Tongue (tissue), 2 donors: ENCODE measurements around the gene EOMES. TPM values are rescaled to one million over a fixed set of nuclear protein-coding genes. Genes with fewer than 3 reads are reported as not detected.
A peak's percentile ranks its signal among the peaks of the same experiment; 100 is the strongest.

ENCODE experiments used
- DNase-seq: peaks from one replicate; pipeline ENCODE4 v3.0.0-alpha.2; 2015
- total RNA-seq: library from RNA; depleted of rRNA; stranded (reverse); fragments of >200 nt; gene quantifications from one replicate; pipeline ENCODE4 v1.2.3, GENCODE V29; 2014

The EOMES gene
- total RNA-seq, 1 donor from 2014 or later: 0.31 TPM

DNA sequence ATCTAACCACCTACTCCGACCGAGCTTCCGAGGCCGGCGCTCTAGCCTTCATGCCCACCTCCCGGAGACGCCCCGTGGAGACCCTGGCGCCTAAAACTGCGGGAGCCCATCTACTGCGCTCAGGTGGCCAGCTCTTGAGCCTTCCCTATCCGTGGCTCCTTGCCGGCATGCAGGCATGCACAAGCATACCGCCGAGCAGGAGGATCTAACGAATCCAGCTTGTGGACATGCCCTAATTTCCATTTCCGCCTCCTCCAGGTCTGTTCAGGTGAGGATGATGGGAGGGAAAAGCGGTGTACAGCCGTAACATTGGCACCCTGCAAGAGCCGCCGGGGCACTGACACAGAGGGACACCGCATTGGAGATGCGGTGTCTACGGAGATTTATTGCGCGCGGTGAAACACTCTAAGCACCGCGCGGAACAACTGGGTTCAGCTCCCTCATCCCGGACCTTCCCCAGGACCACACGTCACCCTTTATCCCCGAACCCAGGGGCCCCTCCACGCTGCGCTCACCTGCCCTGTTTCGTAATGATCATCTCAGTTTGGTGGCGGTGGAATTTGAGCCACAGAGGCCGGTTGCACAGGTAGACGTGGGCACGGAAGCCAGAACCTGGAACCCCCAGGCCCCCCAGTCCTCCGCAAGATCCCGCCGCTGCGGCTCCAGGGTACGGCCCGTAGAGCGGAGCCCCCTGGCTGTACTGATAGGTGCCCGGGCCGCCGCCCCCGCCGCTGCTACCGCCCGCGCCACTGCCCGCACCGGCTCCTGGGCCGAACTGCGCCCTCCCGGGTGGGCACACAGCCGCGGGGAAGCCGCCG is 1.0 kb downstream of the EOMES start:
- DNase-seq: no peak

DNA sequence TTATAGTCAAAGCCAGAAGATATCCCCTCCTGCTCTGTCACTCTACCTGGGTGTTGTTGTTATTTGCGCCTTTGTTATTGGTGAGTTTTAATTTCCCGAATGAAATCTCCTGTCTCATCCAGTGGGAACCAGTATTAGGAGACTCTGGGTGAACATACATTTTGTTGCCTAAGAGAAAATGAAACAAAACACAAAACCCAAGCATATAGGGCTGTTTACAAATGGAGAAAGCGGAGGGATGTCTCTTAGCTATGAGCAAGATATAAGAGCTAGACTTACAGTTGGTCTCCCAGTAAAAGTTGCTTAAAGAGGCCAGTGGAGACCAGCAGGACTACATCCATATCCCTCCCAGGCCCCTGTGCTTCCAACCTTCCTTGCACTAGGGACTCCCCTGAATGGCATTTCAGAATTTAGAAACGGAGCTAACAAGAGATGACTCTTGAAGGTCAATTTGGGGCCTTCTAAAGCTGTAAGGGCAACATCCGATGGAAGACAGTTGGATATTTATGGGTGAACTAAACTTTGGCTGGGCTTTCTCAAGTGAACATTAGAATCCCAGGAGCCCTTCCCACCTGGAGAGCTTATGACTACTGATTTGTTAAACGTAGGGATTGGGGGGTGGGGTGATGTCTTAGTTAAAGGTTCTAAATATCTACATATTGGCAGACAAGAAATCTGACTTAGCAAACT is 2.7 kb downstream of the EOMES start:
- no peak for DNase-seq

DNA sequence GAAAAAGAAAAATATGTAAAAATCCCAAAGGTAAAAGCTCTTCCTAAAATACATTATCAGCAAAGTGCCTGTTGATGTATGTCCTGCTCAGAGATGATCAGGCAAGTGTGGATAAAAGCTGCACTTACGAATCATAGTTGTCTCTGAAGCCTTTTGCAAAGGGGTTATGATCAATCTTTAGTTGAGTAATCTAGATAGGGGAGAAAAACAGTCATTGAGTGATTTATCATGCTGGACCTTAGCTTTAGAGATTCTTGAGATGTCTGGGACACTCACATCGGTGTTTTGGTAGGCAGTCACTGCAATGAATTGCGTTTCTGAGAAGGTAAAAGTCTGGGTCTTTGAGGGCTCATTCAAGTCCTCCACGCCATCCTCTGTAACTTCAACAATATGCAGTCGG is 3.7 kb downstream of the EOMES start:
- DNase-seq: no peak

DNA sequence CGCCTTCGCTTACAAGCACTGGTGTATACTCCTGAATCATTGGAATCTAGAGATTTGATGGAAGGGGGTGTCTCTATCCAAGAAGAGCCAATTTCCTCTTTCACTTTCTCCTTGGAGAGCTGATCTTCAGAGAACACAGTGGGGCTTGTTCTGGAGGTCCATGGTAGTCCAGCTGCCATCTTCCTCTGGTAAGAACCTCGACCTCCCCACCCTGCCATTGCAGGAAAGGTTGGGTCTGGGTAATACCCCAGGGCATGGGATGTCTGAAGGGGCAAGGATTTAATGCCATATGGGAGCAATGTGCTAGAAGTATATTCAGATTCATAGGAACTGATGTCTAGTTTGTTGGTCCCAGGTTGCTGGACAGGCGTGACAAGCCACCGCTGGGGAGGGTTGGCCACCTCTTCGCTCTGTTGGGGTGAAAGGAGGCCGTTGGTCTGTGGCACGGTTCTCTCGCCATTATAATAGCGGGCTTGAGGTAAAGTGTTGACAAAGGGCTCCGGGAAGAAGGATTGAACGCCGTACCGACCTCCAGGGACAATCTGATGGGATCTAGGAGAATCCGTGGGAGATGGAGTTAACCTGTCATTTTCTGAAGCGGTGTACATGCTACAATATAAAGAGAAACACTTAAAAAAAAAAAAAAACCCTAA is 4.8 kb downstream of the EOMES start:
- DNase-seq: no peak

DNA sequence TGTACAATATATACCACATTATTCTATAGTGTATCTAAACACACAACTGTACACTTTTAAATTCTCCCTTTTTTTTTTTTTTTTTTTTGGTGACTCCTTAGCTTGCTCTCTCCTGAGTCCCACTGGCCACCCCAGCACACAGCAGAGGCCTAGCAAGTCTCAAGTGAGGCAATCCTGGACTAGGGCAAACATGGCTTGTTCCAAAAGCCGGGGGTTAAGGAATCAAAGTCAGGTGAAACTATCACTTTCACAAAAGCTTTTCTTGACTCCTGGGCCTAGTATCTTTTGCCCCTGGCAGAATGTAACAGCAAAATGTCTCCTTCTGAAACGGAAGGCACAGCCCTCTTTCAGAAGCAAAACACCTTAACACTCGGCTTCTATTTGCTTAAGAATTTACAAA is 5.8 kb downstream of the EOMES start:
- DNase-seq: no peak

DNA sequence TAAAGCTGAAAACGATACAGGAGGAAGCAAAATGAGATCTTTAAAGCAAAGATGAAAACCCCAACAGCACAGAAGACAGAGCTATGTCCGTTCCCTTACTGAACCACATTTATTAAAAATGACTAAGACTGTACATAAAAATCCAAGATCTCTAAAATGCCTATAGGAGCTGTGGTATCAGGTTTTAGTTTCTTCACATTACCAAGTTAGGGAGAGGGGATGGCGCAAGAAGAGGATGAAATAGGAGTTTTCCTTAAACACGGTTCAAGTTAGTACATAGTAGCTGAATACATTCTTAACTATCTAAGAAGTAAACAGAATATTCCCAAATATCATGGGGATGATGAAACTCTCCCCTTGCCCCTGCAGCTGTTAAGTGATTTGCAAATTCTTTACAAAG is 6.3 kb downstream of the EOMES start:
- no peak for DNase-seq

DNA sequence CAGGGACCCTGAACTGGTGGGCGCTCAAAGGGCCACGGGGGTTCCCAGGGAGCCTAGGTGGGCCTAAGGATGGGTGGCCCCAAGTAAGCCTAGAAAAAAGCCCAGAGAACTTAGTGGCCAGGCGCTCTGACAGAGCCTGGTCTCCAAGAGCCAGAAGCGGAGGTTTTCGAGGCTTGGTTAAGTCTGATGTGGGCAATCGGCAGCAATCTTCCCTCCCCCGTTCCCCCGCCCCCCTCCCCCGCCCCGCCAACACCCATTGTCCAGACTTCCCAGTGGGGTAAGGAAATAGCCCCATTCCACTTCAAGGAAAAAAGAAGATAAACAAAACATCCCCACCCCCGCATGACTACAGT is 6.7 kb downstream of the EOMES start:
- DNase-seq: no peak

DNA sequence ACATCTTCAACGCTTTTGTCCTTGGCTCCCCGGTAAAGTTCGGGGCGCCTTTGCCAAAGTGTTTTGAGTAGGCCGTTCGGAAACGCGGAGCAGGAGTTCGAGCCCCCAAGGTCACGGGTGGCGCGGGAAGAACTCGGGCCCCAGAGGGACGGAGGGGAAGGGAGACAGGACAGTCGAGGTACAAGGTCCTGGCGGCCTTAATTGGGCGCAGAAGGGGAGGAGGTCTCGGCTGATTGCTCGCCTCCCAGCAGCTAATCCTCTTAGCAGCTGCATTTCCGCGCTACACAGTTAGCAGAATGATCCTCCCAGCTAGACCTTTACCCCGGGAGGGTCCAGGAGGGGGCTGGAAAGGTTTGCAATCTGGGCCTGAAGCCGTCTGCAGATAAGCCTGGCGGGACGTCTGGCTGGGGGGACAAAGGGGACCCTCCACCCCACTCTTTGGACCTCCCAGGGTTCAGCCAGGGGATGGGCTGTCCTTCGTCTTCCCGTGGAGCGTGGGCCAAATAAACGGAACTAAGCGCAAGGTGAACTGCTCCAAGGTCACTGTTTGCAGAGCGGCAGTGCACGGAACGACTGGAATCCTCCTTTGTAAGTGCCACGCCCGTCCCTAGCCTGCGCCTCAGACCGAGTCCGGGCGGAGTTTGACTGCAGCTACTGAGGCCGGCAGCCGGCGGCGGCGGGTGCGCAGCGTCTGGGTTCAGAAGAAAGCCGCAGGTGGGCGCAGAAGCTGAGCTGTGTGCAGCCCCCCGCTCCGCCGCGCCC is 7.2 kb downstream of the EOMES start:
- no peak for DNase-seq

DNA sequence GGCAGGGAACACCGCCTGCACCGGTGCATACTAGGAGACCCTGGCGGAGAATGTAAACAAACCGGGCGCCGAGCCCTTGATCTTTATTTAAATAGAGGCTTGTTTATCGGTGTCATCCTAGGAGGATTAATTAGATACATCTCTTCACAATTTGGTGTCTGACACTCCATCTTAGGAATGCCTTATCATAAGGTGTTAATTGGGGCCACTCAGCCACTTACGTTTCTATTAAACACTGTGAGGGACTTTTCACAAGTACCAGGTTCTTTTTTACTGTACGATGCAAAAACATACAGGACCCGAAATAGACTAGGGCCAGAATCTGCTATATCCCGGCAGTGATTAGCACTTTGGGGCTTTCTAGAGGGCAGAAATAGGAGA is 8.0 kb downstream of the EOMES start:
- no peak for DNase-seq

DNA sequence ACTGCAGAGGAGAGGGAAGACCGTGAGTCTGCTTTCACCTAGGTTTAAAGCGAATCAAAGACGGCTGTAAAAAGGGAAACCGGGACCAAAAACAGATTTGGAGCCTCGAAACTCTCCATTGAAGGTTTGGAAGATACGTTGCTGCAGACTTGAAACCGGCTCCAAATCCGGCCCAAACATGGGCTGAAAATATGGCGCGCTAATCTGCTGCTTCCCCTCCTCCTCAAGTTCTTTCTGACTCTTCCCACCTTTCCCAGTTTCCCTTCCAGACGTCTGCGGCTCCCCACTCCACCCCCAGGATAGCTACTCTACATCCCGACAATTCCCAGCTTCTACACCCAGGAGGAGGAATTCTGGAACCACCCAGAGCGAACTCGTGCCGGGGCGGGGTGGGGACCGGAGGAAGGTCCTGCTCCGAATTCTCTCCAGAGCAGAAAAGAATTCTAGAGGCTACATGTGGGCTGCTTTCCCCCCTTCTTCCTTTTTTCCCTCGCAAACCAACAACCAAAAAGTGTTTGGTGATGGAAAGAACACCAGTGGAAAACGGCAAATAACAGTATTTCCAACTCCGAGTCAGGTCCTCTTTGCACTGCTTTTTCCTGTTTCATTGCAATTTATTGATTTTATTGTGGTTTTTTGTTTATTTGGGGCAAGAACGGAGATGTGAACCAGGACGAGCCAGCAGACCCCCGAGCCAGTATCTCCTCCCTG is 8.5 kb downstream of the EOMES start:
- DNase-seq: no peak

DNA sequence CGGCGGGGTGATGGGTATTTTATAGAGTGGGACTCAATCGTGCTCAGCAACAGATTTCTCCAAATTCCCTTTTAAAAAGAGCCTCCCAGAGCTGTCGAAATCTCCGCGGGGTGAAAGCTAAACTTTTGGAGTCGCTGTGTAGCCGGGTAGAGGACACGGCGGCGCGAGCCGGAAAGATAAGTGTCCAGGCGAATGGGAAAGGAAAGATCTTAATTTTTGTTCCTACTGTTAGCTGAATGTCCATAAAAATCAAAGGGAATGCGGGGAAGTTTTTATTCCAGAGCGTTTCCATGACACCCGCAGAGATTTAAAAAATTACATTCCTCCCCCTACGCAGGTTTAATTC is 9.1 kb downstream of the EOMES start:
- peak; percentile 48 for DNase-seq

DNA sequence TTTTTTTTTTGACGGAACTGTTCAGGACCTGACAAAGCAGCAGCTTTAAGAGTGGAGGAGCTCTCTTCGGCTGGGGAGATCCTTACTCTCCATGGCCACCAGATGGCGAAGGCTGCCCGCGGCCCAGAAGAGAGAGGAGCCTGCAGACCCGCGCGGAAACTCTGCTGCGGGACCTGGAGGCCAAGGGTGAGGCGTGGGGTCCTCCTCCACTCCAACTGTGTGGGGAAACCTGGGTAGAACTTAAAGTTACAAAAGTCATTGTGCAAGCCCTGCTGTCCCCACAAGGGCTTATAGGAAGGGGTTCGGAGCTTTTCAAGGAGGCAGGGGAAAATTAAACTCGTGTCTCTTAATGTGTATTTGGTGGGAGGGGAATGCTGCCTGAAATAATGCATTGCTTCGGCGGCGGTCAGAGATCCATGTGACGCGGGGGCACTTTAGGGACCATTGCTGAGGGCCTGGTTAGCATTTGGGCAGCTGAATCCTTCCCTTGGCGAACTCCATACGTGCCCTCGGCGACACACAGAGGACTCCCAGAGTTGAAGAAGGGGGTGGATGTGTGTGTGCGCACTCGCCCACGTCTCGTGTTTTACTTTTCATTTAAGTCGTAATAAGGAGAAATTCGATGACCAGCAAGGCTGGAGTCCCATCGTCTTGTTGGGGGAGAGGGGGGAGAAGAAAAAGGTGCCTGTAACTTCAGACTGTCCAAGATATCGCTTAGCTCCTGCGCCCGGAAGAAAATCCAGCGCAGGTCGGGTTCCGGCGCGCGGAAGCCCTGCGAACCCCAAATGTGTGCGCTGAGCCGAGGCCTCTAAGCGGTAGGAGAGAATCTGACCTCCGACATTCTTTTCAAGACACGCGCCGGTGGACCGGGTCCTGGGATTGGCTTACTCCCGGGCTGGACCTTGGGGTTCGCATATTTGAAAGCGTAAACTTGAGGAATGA is 9.7 kb downstream of the EOMES start:
- peak; percentile 91 for DNase-seq

DNA sequence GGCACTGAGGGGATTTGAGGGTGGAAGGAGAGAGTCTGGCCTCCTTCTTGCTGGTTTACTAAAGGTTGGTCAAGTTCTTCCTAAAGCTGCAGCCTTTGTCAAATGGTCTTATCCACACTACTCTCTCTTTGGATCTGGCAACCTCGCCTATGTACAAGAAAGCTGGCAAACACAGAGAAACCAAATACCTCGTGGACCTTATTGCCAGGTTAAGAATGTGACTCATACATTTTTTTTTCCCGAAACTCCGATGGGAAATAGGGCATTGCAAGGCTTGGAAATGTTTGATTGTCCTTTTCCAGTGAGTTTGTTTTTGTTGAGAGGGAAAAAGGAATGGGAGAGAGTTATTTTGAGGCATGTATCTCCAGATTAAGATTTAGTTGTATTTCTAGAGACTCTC is 13.9 kb downstream of the EOMES start:
- DNase-seq: no peak

DNA sequence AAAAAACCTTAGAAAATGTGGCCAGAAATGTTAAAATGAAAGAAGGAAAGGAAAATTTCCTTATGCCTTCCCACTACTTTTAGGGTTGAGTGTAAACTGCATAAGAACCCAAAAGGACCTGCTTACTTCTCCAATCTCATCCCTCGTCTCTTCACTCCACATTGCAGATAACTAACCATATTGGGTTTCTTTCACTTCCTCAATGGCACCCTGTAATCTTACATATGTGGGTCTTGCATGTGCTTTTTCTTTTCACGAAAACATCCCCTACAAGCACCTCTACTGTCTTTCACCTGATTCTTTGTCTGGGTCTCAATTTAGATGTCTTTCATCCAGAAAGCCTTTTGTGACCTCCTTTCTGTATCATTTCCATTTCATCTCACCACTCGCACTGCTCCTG is 23.1 kb downstream of the EOMES start:
- DNase-seq: no peak

DNA sequence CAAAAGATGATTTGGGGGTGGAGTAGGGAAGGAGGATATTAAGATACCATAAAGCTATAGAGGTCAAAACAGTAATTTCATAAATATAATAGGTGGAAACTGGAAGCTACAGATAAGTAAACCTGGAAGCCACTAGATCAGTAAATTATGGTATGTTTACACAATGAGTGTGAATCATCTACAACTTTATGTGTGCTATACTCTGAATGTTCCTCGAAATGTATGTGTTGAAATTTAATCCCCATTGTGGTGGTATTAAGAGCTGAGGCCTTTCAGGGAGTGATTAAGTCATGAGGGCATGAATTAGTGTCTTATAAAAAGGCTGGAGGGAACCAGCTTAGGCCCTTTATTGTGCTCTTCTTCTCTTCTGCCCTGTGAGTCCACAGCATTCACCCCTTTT is 25.2 kb downstream of the EOMES start:
- DNase-seq: no peak

DNA sequence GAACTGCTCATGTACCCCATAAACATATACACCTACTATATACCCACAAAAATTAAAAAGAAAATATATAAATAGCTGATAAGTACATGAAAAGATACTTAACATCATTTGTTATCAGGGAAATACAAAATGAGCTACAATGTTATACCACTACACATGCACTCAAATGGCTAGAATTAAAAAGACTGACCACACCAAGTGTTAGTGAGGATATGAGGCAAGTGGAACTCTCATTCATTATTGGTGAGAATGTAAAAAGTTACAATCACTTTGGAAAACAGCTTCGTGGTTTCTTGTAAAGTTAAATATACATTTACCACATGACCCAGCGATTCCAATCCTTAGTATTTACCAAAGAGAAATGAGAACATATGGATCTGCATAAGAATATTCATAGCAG is 26.5 kb downstream of the EOMES start:
- DNase-seq: no peak

DNA sequence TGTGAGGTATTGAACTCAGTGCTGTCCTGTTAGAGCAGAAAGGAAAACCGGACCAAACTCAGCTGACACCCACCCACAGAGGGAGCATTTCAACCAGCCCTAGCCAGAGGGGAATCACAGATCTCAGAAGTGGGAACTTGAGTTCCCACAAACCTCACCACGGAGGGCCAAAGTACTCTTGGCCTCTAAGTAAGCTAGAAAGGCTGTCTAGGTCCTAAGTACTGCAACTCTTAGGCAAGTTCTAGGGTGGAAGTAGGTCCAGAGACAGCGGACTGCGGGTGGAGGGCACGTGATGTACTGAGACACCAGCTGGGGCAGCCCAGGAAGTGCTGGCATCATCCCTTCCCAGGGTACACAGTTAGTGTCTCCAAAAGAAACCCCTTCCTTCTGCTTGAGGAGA is 34.1 kb downstream of the EOMES start:
- DNase-seq: no peak

DNA sequence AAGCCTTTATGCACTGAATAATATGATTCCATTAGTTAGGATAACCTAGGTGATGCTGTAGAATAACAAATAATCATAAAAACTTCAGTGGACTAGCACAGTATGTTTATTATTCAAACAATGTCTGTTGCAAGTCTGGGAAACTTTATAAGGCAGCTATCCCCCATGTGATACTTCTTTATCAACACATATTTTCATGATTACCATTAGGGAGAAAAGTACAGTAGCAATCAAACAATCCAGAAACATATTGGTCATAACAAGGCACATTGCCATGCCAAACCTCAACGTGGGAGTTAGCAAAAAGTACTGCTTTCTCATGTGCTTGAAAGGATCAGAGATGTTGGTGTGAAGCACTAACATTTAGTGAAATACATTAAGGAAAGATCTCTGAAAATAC is 35.5 kb downstream of the EOMES start:
- no peak for DNase-seq

DNA sequence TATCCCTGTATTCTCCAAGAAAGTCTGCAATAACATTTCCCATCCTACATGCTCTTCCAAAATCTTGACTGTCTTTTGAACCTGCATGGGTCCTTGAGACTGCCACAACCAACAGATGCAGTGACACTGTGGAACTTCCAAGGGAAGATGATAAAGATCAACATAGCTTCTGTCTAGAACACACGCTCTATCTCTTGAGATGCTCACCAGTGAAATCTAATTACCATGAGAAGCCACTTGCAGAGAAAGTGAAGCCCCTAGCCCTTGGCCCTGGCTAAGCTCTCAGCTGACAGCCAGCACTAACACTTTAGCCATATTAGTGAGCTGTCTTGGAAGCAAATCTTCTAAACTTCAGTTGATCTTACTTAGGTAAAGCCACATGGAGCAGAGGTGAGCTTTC is 36.6 kb downstream of the EOMES start:
- no peak for DNase-seq

DNA sequence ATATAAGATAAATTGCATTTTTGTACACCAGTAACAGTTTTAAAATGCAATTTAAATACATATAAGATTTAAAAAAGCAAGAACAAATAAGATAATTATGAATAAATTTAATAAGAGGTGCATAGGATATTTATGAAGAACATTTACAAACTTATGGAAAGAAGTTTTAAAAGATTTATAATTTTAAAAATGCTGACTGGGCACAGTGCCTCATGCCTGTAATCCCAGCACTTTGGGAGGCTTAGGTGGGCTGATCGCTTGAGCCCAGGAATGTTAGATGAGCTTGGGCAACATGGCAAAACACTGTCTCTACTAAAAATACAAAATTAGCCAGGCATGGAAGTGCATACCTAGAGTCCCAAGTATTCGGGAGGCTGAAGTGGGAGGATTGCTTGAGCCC is 37.8 kb downstream of the EOMES start:
- DNase-seq: no peak

DNA sequence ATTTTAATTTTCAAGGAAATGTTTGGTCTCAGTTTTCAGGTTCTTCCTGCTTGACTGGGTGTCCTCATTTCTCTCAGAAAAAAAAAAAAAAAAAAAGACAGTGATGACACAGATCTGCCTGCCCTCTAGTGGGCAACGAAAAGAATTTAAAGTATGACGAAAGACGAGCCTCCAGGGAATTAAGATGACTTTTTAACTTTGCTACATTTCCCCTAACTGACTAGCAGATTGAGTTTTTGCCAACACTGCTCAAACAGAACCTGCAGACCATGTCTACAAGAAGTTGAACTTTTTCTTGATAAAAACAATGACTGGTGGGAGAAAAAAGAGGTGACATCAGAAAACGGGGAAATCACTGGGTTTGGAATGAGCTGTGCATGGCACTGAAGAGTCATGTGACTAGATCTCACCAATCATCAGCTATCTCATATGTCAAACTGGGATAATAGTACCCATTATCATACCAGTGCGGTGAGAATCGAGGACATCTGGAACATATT is 40.8 kb downstream of the EOMES start:
- DNase-seq: peak; percentile 83
